SKM-1 (cell line): ENCODE results near the gene MORF4L1.
"Not testable (repeated sequence)": the region's sequence is repeated elsewhere in the genome, so short reads cannot be mapped to it uniquely, and the experiment has no call there.

ENCODE experiments used
- DNase-seq: peaks from one replicate; lab custom pipeline; 2025; ENCODE audit not compliant: unreplicated experiment; lab: John Stamatoyannopoulos, UW

Gene MORF4L1

DNA sequence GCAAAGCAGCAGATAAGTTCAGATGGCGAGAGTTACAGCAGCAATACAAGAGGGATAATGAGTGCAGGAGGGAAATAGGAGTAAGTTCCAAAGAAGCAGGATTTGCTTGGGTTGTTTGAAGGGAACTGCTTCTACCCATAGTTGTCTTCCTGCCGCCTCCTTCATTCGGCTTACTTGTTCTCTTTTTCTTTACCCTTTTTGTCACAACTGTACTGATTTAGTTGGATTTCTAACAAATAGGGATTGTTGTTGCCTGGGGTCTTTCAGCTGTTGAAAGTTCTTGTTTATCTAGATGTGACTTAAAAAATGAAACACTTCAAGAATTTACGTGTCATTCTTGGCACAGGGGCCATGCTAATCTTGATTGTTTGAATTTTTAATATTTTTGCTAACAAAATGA lies 25.9 kb downstream of the MORF4L1 start:
- no peak for DNase-seq

- DNase-seq, result not testable (repeated sequence)
Measured at GRCh38 chr15:78900819-78901533, 28.3 kb downstream of the MORF4L1 start.

DNA sequence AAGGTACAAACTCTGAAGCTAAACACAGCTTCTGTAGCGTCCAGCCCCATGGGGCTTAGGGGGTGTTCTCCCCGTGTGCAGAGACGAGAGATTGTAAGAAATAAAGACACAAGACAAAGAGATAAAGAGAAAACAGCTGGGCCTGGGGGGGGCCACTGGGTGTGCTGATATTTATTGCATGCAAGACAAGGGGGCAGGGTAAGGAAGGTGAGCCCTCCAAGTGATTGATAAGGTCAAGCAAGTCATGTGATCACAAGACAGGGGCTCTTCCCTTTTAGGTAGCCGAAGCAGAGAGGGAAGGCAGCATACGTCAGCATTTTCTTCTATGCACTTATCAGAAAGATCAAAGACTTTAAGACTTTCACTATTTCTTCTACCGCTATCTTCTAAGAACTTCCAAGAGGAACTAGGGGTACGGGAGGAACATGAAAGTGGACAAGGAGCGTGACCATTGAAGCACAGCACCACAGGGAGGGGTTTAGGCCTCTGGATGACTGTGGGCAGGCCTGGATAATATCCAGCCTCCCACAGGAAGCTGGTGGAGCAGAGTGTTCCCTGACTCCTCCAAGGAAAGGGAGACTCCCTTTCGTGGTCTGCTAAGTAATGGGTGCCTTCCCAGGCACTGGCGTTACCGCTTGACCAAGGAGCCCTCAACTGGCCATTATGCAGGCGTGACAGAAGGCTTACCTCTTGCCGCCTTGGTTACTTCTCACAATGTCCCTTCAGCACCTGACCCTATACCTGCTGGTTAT lies 29.8 kb downstream of the MORF4L1 start:
- DNase-seq, result not testable (repeated sequence)

DNA sequence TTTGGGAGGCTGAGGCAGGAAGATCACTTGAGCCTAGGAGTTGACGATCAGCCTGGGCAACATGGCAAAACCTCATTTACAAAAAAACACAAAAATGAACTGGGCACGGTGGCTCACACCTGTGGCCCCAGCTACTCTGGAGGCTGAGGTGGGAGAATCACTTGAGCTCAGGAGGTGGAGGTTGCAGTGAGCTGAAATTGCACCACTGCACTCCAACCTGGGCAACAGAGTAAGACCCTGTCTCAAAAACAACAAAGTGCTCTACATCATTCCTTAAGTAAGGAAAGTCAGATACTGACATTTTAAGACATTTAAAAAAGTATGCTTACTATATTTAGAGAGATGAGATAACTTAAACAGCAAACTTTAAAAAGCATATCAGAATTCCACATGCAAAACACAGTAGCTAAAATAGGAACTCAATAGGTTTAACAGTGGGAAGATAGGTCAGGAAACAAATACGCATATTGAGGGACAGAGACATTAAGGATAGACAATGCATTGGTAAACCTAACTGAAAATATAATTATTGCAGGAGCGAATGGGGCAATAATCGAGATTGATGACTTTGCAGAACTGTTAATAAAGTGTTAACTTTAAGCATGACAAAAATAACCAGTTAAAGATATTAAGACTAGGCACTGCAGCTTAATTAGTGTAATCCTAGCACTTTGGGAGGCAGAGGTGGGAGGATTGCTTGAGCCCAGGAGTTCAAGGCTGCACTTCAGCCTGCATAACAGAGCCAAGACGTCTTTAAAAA lies 32.1 kb downstream of the MORF4L1 start:
- no peak for DNase-seq

GRCh38 chr15:78906316-78906620 lies 33.6 kb downstream of the MORF4L1 start:
- no peak for DNase-seq

GRCh38 chr15:78907577-78907976 lies 34.9 kb downstream of the MORF4L1 start:
- no peak for DNase-seq

DNA sequence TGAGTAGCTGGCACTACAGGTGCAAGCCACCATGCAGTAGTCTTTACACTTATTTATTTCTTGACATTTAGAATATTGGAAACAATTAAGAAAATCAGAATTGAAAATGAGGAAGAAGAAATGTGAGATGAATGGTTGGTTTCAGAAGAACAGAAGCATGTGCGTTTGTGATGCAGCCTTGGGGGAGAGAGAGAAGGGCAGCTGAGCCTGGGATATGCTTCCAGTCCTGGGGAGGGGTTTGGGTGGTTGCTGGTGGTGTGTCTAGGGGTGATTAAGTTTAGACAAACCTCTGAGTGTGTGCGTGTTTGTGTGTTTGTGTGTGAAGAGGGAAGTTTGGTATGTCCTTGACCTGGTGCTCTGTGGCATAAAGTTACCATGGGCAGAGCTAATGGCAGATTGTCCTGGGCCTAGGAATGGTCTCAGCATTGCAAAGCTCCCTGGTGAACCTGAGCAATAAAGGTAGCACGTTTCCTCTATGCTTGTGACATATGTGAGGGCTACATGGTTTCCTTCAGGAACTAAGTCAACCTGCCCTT lies 36.5 kb downstream of the MORF4L1 start:
- no peak for DNase-seq

GRCh38 chr15:78909791-78910228 lies 37.1 kb downstream of the MORF4L1 start:
- DNase-seq, result peak; percentile 34

DNA sequence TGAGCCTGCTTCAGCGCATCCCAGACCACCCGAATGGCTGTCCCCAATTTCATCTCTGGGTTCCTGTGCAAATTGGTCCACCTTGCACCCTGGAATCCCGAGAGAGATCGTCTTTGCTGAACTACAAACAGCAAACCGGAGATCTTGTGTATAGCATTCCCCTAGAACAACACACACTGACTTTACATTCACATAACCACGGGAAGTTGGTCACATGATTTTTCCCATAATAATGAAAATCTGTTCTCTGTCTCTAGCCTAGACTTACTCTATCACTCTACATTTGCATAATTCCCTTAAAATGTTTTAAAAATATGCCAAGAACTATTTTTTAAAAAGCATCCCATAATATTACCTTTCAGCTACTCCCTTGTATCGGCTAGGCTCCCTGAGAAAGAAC lies 37.6 kb downstream of the MORF4L1 start:
- no peak for DNase-seq

DNA sequence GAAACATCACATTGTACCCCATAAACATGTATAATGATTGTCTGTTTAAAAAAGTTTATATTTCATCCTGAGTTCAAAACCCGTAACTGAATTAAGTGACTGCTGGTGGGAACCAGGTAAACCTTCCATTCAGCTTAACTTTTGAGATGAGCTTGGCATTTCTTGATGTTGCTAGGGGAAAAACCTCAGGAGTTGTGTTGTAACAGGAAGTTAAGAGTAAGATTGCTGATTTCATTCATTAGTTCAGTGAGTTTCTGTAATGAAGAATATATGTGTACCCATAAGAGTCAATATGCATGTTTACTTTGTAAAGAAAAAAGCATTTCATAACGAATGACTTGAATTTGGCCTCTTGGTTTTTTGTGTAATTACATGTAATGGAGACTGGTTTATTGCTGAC lies 39.6 kb downstream of the MORF4L1 start:
- DNase-seq, result no peak

- DNase-seq, result no peak
Measured at GRCh38 chr15:78913012-78913411, 40.3 kb downstream of the MORF4L1 start.

- DNase-seq, result no peak
Measured at GRCh38 chr15:78914027-78914764, 41.5 kb downstream of the MORF4L1 start.

GRCh38 chr15:78915341-78916087 lies 42.8 kb downstream of the MORF4L1 start:
- peak; percentile 95 for DNase-seq

DNA sequence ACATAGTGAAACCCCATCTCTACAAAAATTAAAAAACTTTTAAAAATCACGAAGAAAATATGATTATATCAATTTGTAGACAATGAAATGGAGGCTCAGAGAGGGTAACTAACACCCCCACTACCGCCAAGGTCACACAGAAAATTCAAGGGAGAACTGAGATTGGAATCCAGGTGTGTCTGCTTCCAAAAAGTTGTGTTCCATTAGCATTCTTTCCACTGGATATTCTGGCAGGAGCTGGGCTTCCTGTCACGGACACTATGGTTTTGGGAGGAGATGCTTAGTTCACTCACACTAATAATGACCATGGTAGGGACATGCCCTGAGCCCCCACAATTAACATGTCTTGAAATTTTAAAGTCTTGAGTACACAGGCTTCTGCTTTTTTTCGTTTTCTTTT lies 43.4 kb downstream of the MORF4L1 start:
- DNase-seq, result no peak

GRCh38 chr15:78917888-78918287 lies 45.2 kb downstream of the MORF4L1 start:
- no peak for DNase-seq

GRCh38 chr15:78921517-78921916 lies 48.8 kb downstream of the MORF4L1 start:
- no peak for DNase-seq

- no peak for DNase-seq
Measured at GRCh38 chr15:78921940-78922339, 49.2 kb downstream of the MORF4L1 start.

- no peak for DNase-seq
Measured at GRCh38 chr15:78922527-78922926, 49.8 kb downstream of the MORF4L1 start.

GRCh38 chr15:78923015-78923414 lies 50.3 kb downstream of the MORF4L1 start:
- DNase-seq, result no peak
